Measurements from ENCODE around the gene COX7A2. TPM values are rescaled to one million over a fixed set of nuclear protein-coding genes. Genes with fewer than 3 reads are reported as not detected.

COX7A2 gene
- total RNA-seq, 2 experiments from 2014 or later = 468 to 520 TPM

GRCh38 chr6:75244063-75244584 lies 523 bp upstream of the COX7A2 start:
- Mint-ChIP-seq H3K27me3 (peaks cover 12% of the 10 kb centered on the region), H3K9me3 (ENCODE audit: low read depth) (no peaks in the 10 kb centered on the region), H3K36me3 (ENCODE audit: low read depth) (peaks cover 23% of the 10 kb centered on the region), H3K4me1 (peaks cover 30% of the 10 kb centered on the region), H3K27ac (peak overlapping the region; percentile 95), H3K4me3 (peak overlapping the region; percentile 91)
- intact Hi-C loops (cut with DNase I, micrococcal nuclease) = loop anchor here (1.0 to 5.0 kb wide), 3 partner anchors 22 to 1722 kb away; partner anchors contain the start of genes EEF1A1 (in 2 of the 2) and SENP6 (in 1 of the 2)
- DNase-seq (no peak), ATAC-seq (no peak)
- CTCF ChIA-PET = interaction anchor here (0.5 to 2.0 kb wide), 9 partner anchors 14 to 1806 kb away, joined by 3 to 13 read pairs (median 3); partner anchors contain the start of gene TMEM30A
- POLR2A ChIA-PET = interaction anchor here (1.5 to 1.7 kb wide), 2 partner anchors 34 to 40 kb away, joined by 5 to 7 read pairs; partner anchors contain the start of gene TMEM30A

GRCh38 chr6:75236630-75237029 lies 7.0 kb downstream of the COX7A2 start:
- Mint-ChIP-seq H3K4me1 (peaks cover 20% of the 10 kb centered on the region), H3K27me3 (no peaks in the 10 kb centered on the region), H3K4me3 (no peak overlapping the region), H3K9me3 (ENCODE audit: low read depth) (no peaks in the 10 kb centered on the region), H3K27ac (no peak overlapping the region), H3K36me3 (ENCODE audit: low read depth) (peaks cover 33% of the 10 kb centered on the region)
- ChIA-PET CTCF (interaction anchor here (1.3 to 1.6 kb wide), 2 partner anchors 10 to 25 kb away, joined by 6 read pairs; no protein-coding TSS in a partner anchor), POLR2A (interaction anchor here (1.0 kb wide), 1 partner anchor 32 kb away, joined by 4 read pairs; no protein-coding TSS in a partner anchor)
- DNase-seq = no peak
- intact Hi-C loops (cut with DNase I, micrococcal nuclease) = no loop called here
- ATAC-seq = no peak

DNA sequence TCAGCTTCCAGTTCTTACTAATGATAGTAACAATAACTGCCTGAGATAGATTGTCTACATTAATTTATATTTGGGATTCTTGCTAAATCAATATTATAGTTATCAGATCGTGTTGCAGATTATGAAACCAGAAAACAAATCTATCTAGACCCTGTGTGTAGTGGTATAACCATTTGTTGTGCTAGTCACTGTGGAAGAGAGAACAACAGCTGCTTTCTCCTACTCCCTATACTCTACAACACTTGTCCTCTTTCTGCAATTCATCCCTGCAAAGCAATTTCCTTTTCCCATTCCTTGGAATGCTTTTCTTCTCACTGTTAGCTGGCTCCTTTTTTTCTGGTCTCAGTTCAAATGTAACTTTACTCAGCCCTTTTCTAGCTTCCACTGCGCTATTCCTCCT lies 8.3 kb downstream of the COX7A2 start:
- POLR2A ChIA-PET = no interaction called here
- H3K4me1 Mint-ChIP-seq = peaks cover 11% of the 10 kb centered on the region
- no peaks in the 10 kb centered on the region for H3K9me3 Mint-ChIP-seq (ENCODE audit: low read depth)
- DNase-seq (no peak), ATAC-seq (no peak)
- H3K27ac Mint-ChIP-seq = peak overlapping the region; percentile 11
- peaks cover 25% of the 10 kb centered on the region for H3K36me3 Mint-ChIP-seq (ENCODE audit: low read depth)
- no peaks in the 10 kb centered on the region for H3K27me3 Mint-ChIP-seq
- no peak overlapping the region for H3K4me3 Mint-ChIP-seq
- CTCF ChIA-PET = interaction anchor here (0.6 to 1.6 kb wide), 3 partner anchors 9 to 1593 kb away, joined by 3 to 6 read pairs (median 5); no protein-coding TSS in a partner anchor
- intact Hi-C loops (cut with DNase I, micrococcal nuclease) = no loop called here

DNA sequence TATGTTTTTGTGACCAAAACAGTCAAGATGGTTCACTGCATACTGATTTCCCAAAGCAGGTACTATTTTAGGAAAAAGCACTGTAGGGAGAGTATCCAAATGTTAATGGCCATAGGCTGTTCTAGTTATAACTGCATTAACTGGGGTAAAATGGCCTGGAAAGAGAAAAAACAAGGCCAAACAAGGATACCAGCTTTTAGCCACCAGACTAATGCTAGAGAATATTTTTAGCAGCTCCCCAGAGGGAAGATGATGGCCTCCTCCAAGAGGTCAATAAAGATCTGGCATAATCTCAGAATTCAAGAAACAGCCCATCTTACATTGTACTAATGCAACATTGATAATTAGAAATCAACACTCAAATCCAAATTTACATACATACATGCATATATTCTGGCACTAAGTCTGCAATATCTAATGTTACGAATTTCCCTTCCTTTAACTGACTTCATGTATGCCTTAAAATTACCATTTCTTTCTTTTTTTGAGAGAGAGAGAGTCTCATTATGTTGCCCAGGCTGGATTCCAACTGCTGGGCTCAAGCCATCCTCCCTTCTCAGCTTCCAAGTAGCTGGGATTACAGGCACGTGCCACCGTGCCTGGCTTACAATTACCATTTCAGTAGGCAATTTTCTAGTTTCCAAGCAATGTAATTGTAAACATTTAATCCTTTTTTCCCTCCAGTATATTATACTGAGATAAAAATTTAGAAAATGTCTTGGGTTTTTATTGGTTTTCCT lies 9.3 kb downstream of the COX7A2 start:
- Mint-ChIP-seq H3K4me3 (no peak overlapping the region), H3K27ac (no peak overlapping the region), H3K9me3 (ENCODE audit: low read depth) (no peaks in the 10 kb centered on the region), H3K27me3 (no peaks in the 10 kb centered on the region), H3K4me1 (peaks cover 6% of the 10 kb centered on the region), H3K36me3 (ENCODE audit: low read depth) (peaks cover 18% of the 10 kb centered on the region)
- ChIA-PET CTCF (interaction anchor here (0.7 to 2.1 kb wide), 3 partner anchors 26 to 1580 kb away, joined by 3 to 8 read pairs (median 3); no protein-coding TSS in a partner anchor), POLR2A (no interaction called here)
- DNase-seq (no peak), ATAC-seq (no peak)
- intact Hi-C loops (cut with DNase I, micrococcal nuclease) = no loop called here

GRCh38 chr6:75233092-75233615 lies 10.4 kb downstream of the COX7A2 start:
- peaks cover 11% of the 10 kb centered on the region for H3K36me3 Mint-ChIP-seq (ENCODE audit: low read depth)
- H3K4me1 Mint-ChIP-seq = no peaks in the 10 kb centered on the region

GRCh38 chr6:75230484-75231325 lies 12.9 kb downstream of the COX7A2 start:
- no peaks in the 10 kb centered on the region for H3K36me3 Mint-ChIP-seq (ENCODE audit: low read depth)
- intact Hi-C loops (cut with DNase I, micrococcal nuclease) = no loop called here
- POLR2A ChIA-PET = no interaction called here
- H3K4me1 Mint-ChIP-seq = no peaks in the 10 kb centered on the region
- no peak overlapping the region for H3K27ac Mint-ChIP-seq
- CTCF ChIA-PET = no interaction called here
- DNase-seq (peak; percentile 19), ATAC-seq (no peak)
- H3K9me3 Mint-ChIP-seq (ENCODE audit: low read depth) = no peaks in the 10 kb centered on the region
- H3K27me3 Mint-ChIP-seq = no peaks in the 10 kb centered on the region
- no peak overlapping the region for H3K4me3 Mint-ChIP-seq

More at GRCh38 chr6:75233092-75233615, 10.4 kb downstream of the COX7A2 start:
- ChIA-PET POLR2A (no interaction called here), CTCF (interaction anchor here (0.7 to 2.1 kb wide), 2 partner anchors 25 to 291 kb away, joined by 4 to 8 read pairs; no protein-coding TSS in a partner anchor)
- Mint-ChIP-seq H3K27ac (no peak overlapping the region), H3K9me3 (ENCODE audit: low read depth) (no peaks in the 10 kb centered on the region), H3K4me3 (no peak overlapping the region), H3K27me3 (no peaks in the 10 kb centered on the region)
- no peak for DNase-seq
- intact Hi-C loops (cut with DNase I, micrococcal nuclease) = no loop called here
- ATAC-seq = no peak

GRCh38 chr6:75224303-75224926 lies 19.2 kb downstream of the COX7A2 start:
- POLR2A ChIA-PET = no interaction called here
- Mint-ChIP-seq H3K4me1 (no peaks in the 10 kb centered on the region), H3K9me3 (ENCODE audit: low read depth) (no peaks in the 10 kb centered on the region), H3K27me3 (peaks cover 13% of the 10 kb centered on the region), H3K27ac (no peak overlapping the region), H3K4me3 (no peak overlapping the region), H3K36me3 (ENCODE audit: low read depth) (no peaks in the 10 kb centered on the region)
- DNase-seq (no peak), ATAC-seq (no peak)
- CTCF ChIA-PET = interaction anchor here (3.0 kb wide), 1 partner anchor 14 kb away, joined by 20 read pairs; no protein-coding TSS in a partner anchor
- intact Hi-C loops (cut with DNase I, micrococcal nuclease) = no loop called here

DNA sequence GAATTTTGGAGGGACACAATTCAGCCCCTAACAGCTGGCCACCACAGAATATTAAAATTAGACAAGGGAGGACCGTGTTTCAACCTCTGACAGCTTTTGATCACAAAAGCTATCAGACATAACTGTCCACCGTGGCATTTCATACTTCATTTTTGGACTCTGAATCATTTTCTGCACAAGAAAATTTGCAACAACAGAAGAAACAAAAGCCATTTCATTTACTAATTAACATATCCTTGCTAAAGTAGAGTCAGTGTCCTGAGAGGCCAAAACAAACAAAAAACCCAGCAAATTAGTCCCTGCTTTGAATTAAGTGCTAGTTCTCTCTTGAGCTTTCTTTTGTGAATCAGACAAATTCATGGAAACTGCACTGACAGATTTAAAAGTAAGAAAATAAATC lies 20.2 kb downstream of the COX7A2 start:
- ChIA-PET CTCF (interaction anchor here (0.6 to 3.0 kb wide), 2 partner anchors 13 to 223 kb away, joined by 3 to 20 read pairs; no protein-coding TSS in a partner anchor), POLR2A (no interaction called here)
- ATAC-seq = no peak
- H3K4me3 Mint-ChIP-seq = no peak overlapping the region
- intact Hi-C loops (cut with DNase I, micrococcal nuclease) = no loop called here
- H3K27me3 Mint-ChIP-seq = peaks cover 15% of the 10 kb centered on the region
- no peak overlapping the region for H3K27ac Mint-ChIP-seq
- no peaks in the 10 kb centered on the region for H3K4me1 Mint-ChIP-seq
- no peaks in the 10 kb centered on the region for H3K36me3 Mint-ChIP-seq (ENCODE audit: low read depth)
- DNase-seq = no peak
- no peaks in the 10 kb centered on the region for H3K9me3 Mint-ChIP-seq (ENCODE audit: low read depth)

DNA sequence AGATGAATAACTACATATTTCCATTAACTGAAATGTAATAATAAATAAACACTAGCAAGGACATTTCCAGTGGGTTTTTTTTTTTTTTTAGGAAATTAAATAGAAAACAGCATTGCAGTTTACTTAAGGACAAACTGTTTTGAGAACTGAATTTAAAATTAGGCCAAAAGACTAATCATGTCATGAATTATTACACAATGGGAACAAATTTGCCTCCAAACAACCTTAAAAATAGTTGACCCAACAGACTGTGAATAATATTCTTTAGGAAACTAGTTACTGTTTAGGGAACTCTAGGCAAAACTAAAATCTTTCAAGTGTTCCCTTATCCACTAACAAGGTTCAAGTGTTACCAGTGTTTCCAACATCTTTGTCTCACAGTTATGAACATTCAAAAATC lies 21.3 kb downstream of the COX7A2 start:
- Mint-ChIP-seq H3K9me3 (ENCODE audit: low read depth) (no peaks in the 10 kb centered on the region), H3K27ac (no peak overlapping the region), H3K4me3 (no peak overlapping the region), H3K27me3 (peaks cover 21% of the 10 kb centered on the region), H3K4me1 (peaks cover 5% of the 10 kb centered on the region), H3K36me3 (ENCODE audit: low read depth) (no peaks in the 10 kb centered on the region)
- no peak for ATAC-seq
- CTCF ChIA-PET = interaction anchor here (2.7 to 3.0 kb wide), 2 partner anchors 12 to 13 kb away, joined by 20 to 24 read pairs; no protein-coding TSS in a partner anchor
- intact Hi-C loops (cut with DNase I, micrococcal nuclease) = no loop called here
- POLR2A ChIA-PET = no interaction called here
- DNase-seq = no peak

- no peak overlapping the region for H3K27ac Mint-ChIP-seq
- no peak for DNase-seq
- H3K27me3 Mint-ChIP-seq = peaks cover 23% of the 10 kb centered on the region
- H3K4me1 Mint-ChIP-seq = peaks cover 7% of the 10 kb centered on the region
- H3K9me3 Mint-ChIP-seq (ENCODE audit: low read depth) = no peaks in the 10 kb centered on the region
- no peak overlapping the region for H3K4me3 Mint-ChIP-seq
- CTCF ChIA-PET = interaction anchor here (0.6 to 2.7 kb wide), 6 partner anchors 8 to 1520 kb away, joined by 3 to 24 read pairs (median 4); no protein-coding TSS in a partner anchor
- intact Hi-C loops (cut with DNase I, micrococcal nuclease) = no loop called here
- POLR2A ChIA-PET = no interaction called here
- H3K36me3 Mint-ChIP-seq (ENCODE audit: low read depth) = no peaks in the 10 kb centered on the region
- ATAC-seq = no peak
Measured at GRCh38 chr6:75221116-75221515, 22.5 kb downstream of the COX7A2 start.

Measured in activated CD4-positive, alpha-beta T cell treated with anti-CD3 and anti-CD28 coated beads for 36 hours (primary cell).